HepG2 (cell line): ENCODE measurements around the gene ID3. TPM values are rescaled to one million over a fixed set of nuclear protein-coding genes. Genes with fewer than 3 reads are reported as not detected.
A peak's percentile ranks its signal among the peaks of the same experiment; 100 is the strongest.

ENCODE experiments used
- AGO2 ChIP-seq: fragments of 200-400 bp; formaldehyde crosslinking; optimal IDR thresholded peaks from 2 replicates; pipeline ENCODE3; 2017; ENCODE audit warnings: mild to moderate bottlenecking, low read depth, low read length, moderate library complexity
- AKAP8 ChIP-seq: sonication (generic); formaldehyde crosslinking; IDR thresholded peaks from 2 replicates; pipeline ENCODE4 v1.5.1; 2020; ENCODE audit warnings: mild to moderate bottlenecking, missing genetic modification reagents
- ISX ChIP-seq: sonication (generic); formaldehyde crosslinking; conservative IDR thresholded peaks from 2 replicates; pipeline ENCODE4 v1.5.0; 2020; ENCODE audit warnings: missing genetic modification reagents
- KDM6A ChIP-seq: IDR thresholded peaks from 2 replicates; pipeline ENCODE4 v1.6.1; 2016; ENCODE audit warnings: low read depth
- MTA1 ChIP-seq: sonication (generic); formaldehyde crosslinking; IDR thresholded peaks from 2 replicates; pipeline ENCODE4 v1.4.0; 2020; ENCODE audit warnings: missing genetic modification reagents, mild to moderate bottlenecking, borderline replicate concordance
- NFE2L2 ChIP-seq: fragments of 150-350 bp; IDR thresholded peaks from 2 replicates; pipeline ENCODE4 v1.6.1; 2014; ENCODE audit warnings: low read length
- NFYB ChIP-seq: sonication (generic); formaldehyde crosslinking; IDR thresholded peaks from 2 replicates; pipeline ENCODE4 v1.4.0; 2020; ENCODE audit warnings: missing genetic modification reagents
- SAP130 ChIP-seq: IDR thresholded peaks from 2 replicates; pipeline ENCODE4 v1.6.1; 2016; ENCODE audit warnings: low read depth
- TARDBP ChIP-seq: sonication (generic); formaldehyde crosslinking; IDR thresholded peaks from 2 replicates; pipeline ENCODE4 v1.8.0; 2022; ENCODE audit warnings: mild to moderate bottlenecking, missing genetic modification reagents
- YEATS4 ChIP-seq: sonication (generic); formaldehyde crosslinking; IDR thresholded peaks from 2 replicates; pipeline ENCODE4 v1.4.0; 2020; ENCODE audit warnings: missing genetic modification reagents, borderline replicate concordance
- ZIK1 ChIP-seq: sonication (generic); formaldehyde crosslinking; IDR thresholded peaks from 2 replicates; pipeline ENCODE4 v1.5.0; 2020; ENCODE audit warnings: mild to moderate bottlenecking, low read depth, missing genetic modification reagents, borderline replicate concordance
- ZNF234 ChIP-seq: sonication (generic); formaldehyde crosslinking; conservative IDR thresholded peaks from 2 replicates; pipeline ENCODE4 v1.5.1; 2020; ENCODE audit warnings: mild to moderate bottlenecking, missing genetic modification reagents
- ZNF24 ChIP-seq: fragments of 450-650 bp; IDR thresholded peaks from 2 replicates; pipeline ENCODE4 v1.6.1; 2017; ENCODE audit warnings: antibody characterized with exemption, mild to moderate bottlenecking
- ZNF550 ChIP-seq: sonication (generic); formaldehyde crosslinking; IDR thresholded peaks from 2 replicates; pipeline ENCODE4 v1.4.0; 2020; ENCODE audit warnings: mild to moderate bottlenecking, missing genetic modification reagents, borderline replicate concordance
- ZNF557 ChIP-seq: sonication (generic); formaldehyde crosslinking; IDR thresholded peaks from 2 replicates; pipeline ENCODE4 v1.4.0; 2020; ENCODE audit warnings: missing genetic modification reagents
- ZNF558 ChIP-seq: sonication (generic); formaldehyde crosslinking; IDR thresholded peaks from 2 replicates; pipeline ENCODE4 v1.9.0; 2022; ENCODE audit warnings: mild to moderate bottlenecking, missing genetic modification reagents, borderline replicate concordance
- ZNF570 ChIP-seq: sonication (generic); formaldehyde crosslinking; IDR thresholded peaks from 2 replicates; pipeline ENCODE4 v1.4.0; 2020; ENCODE audit warnings: mild to moderate bottlenecking, missing genetic modification reagents, borderline replicate concordance
- ZNF775 ChIP-seq: sonication (generic); formaldehyde crosslinking; IDR thresholded peaks from 2 replicates; pipeline ENCODE4 v1.4.0; 2020; ENCODE audit warnings: missing genetic modification reagents, mild to moderate bottlenecking, moderate library complexity, borderline replicate concordance
- ZNF788 ChIP-seq: sonication (generic); formaldehyde crosslinking; IDR thresholded peaks from 2 replicates; pipeline ENCODE4 v1.5.0; 2020; ENCODE audit warnings: mild to moderate bottlenecking, missing genetic modification reagents, borderline replicate concordance
- polyA plus RNA-seq, 8 experiments: library from polyadenylated mRNA; depleted of rRNA in 3 of 8; stranded (reverse) in 7 of 8; unstranded in 1 of 8; fragments of >200 nt; fragmentation: Illumina TruSeq in 4 of 8; extraction: Trizol in 4 of 8; gene quantifications; 2 replicates each; pipeline versions ENCODE4 v1.2.1 to v1.2.3, GENCODE V29; 2011 to 2016; ENCODE audit warnings: low read depth in 4 of 8, missing spikeins in 1 of 8, mixed read lengths in 1 of 8; ENCODE audit not compliant: insufficient read depth in 1 of 8
- total RNA-seq, 5 experiments: library from RNA; depleted of rRNA; stranded (reverse); fragments of >200 nt; fragmentation: Illumina TruSeq; extraction: Trizol; gene quantifications; 2 replicates each; pipeline ENCODE4 v1.2.3, GENCODE V29; 2016; ENCODE audit warnings: low read depth in 1 of 5
- TF ChIP-seq, protein P1 (sequence below): sonication (generic); formaldehyde crosslinking; conservative IDR thresholded peaks from 2 replicates; pipeline ENCODE4 v1.8.0; 2022; ENCODE audit warnings: missing genetic modification reagents
- TF ChIP-seq, protein P2 (sequence below): sonication (generic); formaldehyde crosslinking; IDR thresholded peaks from 2 replicates; pipeline ENCODE4 v1.4.0; 2020; ENCODE audit warnings: missing genetic modification reagents
- TF ChIP-seq, protein P3 (sequence below): sonication (generic); formaldehyde crosslinking; IDR thresholded peaks from 2 replicates; pipeline ENCODE4 v1.9.0; 2021; ENCODE audit warnings: missing genetic modification reagents, mild to moderate bottlenecking, borderline replicate concordance
- TF ChIP-seq, protein P4 (sequence below): sonication (generic); formaldehyde crosslinking; IDR thresholded peaks from 2 replicates; pipeline ENCODE4 v1.5.0; 2020; ENCODE audit warnings: missing genetic modification reagents
- TF ChIP-seq, protein P5 (sequence below): sonication (generic); formaldehyde crosslinking; IDR thresholded peaks from 2 replicates; pipeline ENCODE4 v1.5.0; 2020; ENCODE audit warnings: missing genetic modification reagents, mild to moderate bottlenecking, borderline replicate concordance

ID3 gene
- total and polyA plus RNA-seq, 2 of the 13 experiments (the other 11 are each of a cell fraction or from before 2014, with no cell fraction given): 64.8 to 115 TPM

DNA sequence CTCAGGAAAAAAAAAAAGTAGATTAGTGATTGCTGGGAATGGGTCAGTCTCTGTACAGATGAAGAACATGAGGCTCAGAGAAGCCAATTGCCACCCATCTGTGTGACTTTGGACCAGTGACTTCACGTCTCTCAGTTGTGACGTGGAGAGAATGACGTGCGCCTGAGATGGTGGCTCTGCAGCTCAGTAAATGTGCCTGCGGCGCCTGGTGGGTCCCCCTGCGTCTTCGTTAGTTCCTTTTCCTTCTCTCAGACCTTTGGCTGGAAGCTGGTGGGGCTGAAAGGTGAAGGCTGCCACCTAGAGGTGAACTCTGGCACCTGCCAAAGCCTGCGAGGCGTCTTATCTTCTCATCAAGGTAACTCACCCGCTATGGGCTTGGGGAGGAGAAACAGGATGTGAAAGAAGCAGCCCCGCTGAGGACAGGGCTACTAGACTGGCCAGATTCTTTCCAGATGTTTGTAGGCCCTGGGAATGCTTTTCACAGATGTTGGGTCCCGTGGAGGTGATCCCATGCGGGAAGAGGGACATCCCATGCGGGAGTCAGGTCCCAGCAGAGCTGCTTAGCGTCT lies 19.5 kb downstream of the ID3 start (continued):
- TF ChIP-seq AGO2 (no peak), NFE2L2 (no peak), ZNF570 (no peak), KDM6A (CRISPR knock-in tag) (no peak), ZNF558 (CRISPR knock-in tag) (no peak), NFYB (CRISPR knock-in tag) (no peak), MTA1 (no peak), TARDBP (CRISPR knock-in tag) (no peak), ZNF788 (CRISPR knock-in tag) (peak; percentile 41; the same call in 1 of the 2 replicates), SAP130 (CRISPR knock-in tag) (peak; percentile 44; the same call in 1 of the 2 replicates), ZNF557 (CRISPR knock-in tag) (no peak), ZNF775 (CRISPR knock-in tag) (no peak), ZNF234 (CRISPR knock-in tag) (no peak), YEATS4 (CRISPR knock-in tag) (no peak), ZNF24 (no peak), ZIK1 (CRISPR knock-in tag) (no peak), AKAP8 (CRISPR knock-in tag) (no peak), ZNF550 (CRISPR knock-in tag) (no peak), ISX (no peak)
- TF ChIP-seq, protein P1, sequence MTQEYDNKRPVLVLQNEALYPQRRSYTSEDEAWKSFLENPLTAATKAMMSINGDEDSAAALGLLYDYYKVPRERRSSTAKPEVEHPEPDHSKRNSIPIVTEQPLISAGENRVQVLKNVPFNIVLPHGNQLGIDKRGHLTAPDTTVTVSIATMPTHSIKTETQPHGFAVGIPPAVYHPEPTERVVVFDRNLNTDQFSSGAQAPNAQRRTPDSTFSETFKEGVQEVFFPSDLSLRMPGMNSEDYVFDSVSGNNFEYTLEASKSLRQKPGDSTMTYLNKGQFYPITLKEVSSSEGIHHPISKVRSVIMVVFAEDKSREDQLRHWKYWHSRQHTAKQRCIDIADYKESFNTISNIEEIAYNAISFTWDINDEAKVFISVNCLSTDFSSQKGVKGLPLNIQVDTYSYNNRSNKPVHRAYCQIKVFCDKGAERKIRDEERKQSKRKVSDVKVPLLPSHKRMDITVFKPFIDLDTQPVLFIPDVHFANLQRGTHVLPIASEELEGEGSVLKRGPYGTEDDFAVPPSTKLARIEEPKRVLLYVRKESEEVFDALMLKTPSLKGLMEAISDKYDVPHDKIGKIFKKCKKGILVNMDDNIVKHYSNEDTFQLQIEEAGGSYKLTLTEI (CRISPR knock-in tag): no peak
- TF ChIP-seq, protein P2, sequence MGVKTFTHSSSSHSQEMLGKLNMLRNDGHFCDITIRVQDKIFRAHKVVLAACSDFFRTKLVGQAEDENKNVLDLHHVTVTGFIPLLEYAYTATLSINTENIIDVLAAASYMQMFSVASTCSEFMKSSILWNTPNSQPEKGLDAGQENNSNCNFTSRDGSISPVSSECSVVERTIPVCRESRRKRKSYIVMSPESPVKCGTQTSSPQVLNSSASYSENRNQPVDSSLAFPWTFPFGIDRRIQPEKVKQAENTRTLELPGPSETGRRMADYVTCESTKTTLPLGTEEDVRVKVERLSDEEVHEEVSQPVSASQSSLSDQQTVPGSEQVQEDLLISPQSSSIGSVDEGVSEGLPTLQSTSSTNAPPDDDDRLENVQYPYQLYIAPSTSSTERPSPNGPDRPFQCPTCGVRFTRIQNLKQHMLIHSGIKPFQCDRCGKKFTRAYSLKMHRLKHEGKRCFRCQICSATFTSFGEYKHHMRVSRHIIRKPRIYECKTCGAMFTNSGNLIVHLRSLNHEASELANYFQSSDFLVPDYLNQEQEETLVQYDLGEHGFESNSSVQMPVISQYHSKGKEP: no peak
- TF ChIP-seq, protein P3, sequence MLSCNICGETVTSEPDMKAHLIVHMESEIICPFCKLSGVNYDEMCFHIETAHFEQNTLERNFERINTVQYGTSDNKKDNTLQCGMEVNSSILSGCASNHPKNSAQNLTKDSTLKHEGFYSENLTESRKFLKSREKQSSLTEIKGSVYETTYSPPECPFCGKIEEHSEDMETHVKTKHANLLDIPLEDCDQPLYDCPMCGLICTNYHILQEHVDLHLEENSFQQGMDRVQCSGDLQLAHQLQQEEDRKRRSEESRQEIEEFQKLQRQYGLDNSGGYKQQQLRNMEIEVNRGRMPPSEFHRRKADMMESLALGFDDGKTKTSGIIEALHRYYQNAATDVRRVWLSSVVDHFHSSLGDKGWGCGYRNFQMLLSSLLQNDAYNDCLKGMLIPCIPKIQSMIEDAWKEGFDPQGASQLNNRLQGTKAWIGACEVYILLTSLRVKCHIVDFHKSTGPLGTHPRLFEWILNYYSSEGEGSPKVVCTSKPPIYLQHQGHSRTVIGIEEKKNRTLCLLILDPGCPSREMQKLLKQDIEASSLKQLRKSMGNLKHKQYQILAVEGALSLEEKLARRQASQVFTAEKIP (CRISPR knock-in tag): no peak
- TF ChIP-seq, protein P4, sequence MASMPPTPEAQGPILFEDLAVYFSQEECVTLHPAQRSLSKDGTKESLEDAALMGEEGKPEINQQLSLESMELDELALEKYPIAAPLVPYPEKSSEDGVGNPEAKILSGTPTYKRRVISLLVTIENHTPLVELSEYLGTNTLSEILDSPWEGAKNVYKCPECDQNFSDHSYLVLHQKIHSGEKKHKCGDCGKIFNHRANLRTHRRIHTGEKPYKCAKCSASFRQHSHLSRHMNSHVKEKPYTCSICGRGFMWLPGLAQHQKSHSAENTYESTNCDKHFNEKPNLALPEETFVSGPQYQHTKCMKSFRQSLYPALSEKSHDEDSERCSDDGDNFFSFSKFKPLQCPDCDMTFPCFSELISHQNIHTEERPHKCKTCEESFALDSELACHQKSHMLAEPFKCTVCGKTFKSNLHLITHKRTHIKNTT: no peak
- TF ChIP-seq, protein P5, sequence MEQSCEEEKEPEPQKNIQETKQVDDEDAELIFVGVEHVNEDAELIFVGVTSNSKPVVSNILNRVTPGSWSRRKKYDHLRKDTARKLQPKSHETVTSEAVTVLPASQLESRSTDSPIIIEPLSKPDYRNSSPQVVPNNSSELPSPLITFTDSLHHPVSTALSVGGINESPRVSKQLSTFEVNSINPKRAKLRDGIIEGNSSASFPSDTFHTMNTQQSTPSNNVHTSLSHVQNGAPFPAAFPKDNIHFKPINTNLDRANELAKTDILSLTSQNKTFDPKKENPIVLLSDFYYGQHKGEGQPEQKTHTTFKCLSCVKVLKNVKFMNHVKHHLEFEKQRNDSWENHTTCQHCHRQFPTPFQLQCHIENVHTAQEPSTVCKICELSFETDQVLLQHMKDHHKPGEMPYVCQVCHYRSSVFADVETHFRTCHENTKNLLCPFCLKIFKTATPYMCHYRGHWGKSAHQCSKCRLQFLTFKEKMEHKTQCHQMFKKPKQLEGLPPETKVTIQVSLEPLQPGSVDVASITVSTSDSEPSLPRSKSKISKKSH: no peak
